Measurements from ENCODE around the gene GFPT2. TPM values are rescaled to one million over a fixed set of nuclear protein-coding genes. Genes with fewer than 3 reads are reported as not detected.

The GFPT2 gene
- total RNA-seq, 5 donors from 2014 or later (not counting 1 experiment from before 2014, with no cell fraction given): 1.6 to 3.6 (median 2.0) TPM

- Histone ChIP-seq H3K27ac (ENCODE audit: low read length) (no peak overlapping the region), H3K27me3 (replicated peaks in 1 of 2; ENCODE audit: control insufficient read depth in 2 of 2, extremely low read depth in 1 of 2, insufficient read depth in 2 of 2, low read length in 1 of 2) (peaks cover 2 to 48% of the 10 kb centered on the region in 2 experiments), H3K9me3 (no peaks in the 10 kb centered on the region), H3K36me3 (ENCODE audit: control insufficient read depth in 2 of 2, extremely low read depth in 1 of 2, insufficient read depth in 1 of 2, low read length in 1 of 2) (no peaks in the 10 kb centered on the region), H3K4me3 (ENCODE audit: control insufficient read depth in 1 of 2, extremely low read depth in 1 of 2, low read length in 1 of 2) (no peak overlapping the region), H3K4me1 (ENCODE audit: control insufficient read depth in 1 of 2, extremely low read depth in 1 of 2, insufficient read depth in 2 of 2, low read length in 2 of 2) (no peaks in the 10 kb centered on the region)
- H3K27ac Mint-ChIP-seq: no peak overlapping the region
- CTCF ChIA-PET: interaction anchor here in 1 of 2 donors (0.9 kb wide), 1 partner anchor 12 kb away, joined by 3 read pairs; no protein-coding TSS in a partner anchor
- H3K9me3 Mint-ChIP-seq: no peaks in the 10 kb centered on the region
- H3K4me3 Mint-ChIP-seq: no peak overlapping the region
- no peaks in the 10 kb centered on the region for H3K4me1 Mint-ChIP-seq
- WGBS (ENCODE audit: insufficient coverage): 88% methylated on average over 13 of the region's 34 CpGs
- POLR2A ChIA-PET: no interaction called here
- H3K36me3 Mint-ChIP-seq: no peaks in the 10 kb centered on the region
- peaks cover 19 to 42% of the 10 kb centered on the region in 2 donors for H3K27me3 Mint-ChIP-seq
- DNase-seq: no peak
- no peak for ATAC-seq (replicated peaks in 1 of 4)
Measured at GRCh38 chr5:180336234-180337020, 16.7 kb downstream of the GFPT2 start.

- no peak overlapping the region for H3K4me3 ChIP-seq (ENCODE audit: control insufficient read depth in 1 of 2, extremely low read depth in 1 of 2, low read length in 1 of 2)
- ATAC-seq (replicated peaks in 1 of 4) (no peak), DNase-seq (no peak)
- H3K27me3 Mint-ChIP-seq: peaks cover 23 to 47% of the 10 kb centered on the region in 2 donors
- WGBS (ENCODE audit: insufficient coverage): 84% methylated on average over 14 of the region's 19 CpGs
- no peaks in the 10 kb centered on the region for H3K4me1 Mint-ChIP-seq
- ChIA-PET CTCF (interaction anchor here in 1 of 2 donors (0.9 kb wide), 1 partner anchor 12 kb away, joined by 3 read pairs; no protein-coding TSS in a partner anchor), POLR2A (no interaction called here)
- H3K27ac ChIP-seq (ENCODE audit: low read length): no peak overlapping the region
- H3K9me3 ChIP-seq: no peaks in the 10 kb centered on the region
- no peaks in the 10 kb centered on the region for H3K4me1 ChIP-seq (ENCODE audit: control insufficient read depth in 1 of 2, extremely low read depth in 1 of 2, insufficient read depth in 2 of 2, low read length in 2 of 2)
- H3K36me3 ChIP-seq (ENCODE audit: control insufficient read depth in 2 of 2, extremely low read depth in 1 of 2, insufficient read depth in 1 of 2, low read length in 1 of 2): no peaks in the 10 kb centered on the region
- no peak overlapping the region for H3K27ac Mint-ChIP-seq
- no peaks in the 10 kb centered on the region for H3K9me3 Mint-ChIP-seq
- H3K36me3 Mint-ChIP-seq: no peaks in the 10 kb centered on the region
- no peak overlapping the region for H3K4me3 Mint-ChIP-seq
- H3K27me3 ChIP-seq (replicated peaks in 1 of 2; ENCODE audit: control insufficient read depth in 2 of 2, extremely low read depth in 1 of 2, insufficient read depth in 2 of 2, low read length in 1 of 2): peaks cover 2 to 48% of the 10 kb centered on the region in 2 experiments
Measured at GRCh38 chr5:180335614-180336233, 17.4 kb downstream of the GFPT2 start.

GRCh38 chr5:180334751-180335613 lies 18.2 kb downstream of the GFPT2 start:
- Histone ChIP-seq H3K27me3 (replicated peaks in 1 of 2; ENCODE audit: control insufficient read depth in 2 of 2, extremely low read depth in 1 of 2, insufficient read depth in 2 of 2, low read length in 1 of 2) (peaks cover 2 to 48% of the 10 kb centered on the region in 2 experiments), H3K9me3 (no peaks in the 10 kb centered on the region), H3K4me3 (ENCODE audit: control insufficient read depth in 1 of 2, extremely low read depth in 1 of 2, low read length in 1 of 2) (no peak overlapping the region), H3K27ac (ENCODE audit: low read length) (no peak overlapping the region), H3K36me3 (ENCODE audit: control insufficient read depth in 2 of 2, extremely low read depth in 1 of 2, insufficient read depth in 1 of 2, low read length in 1 of 2) (no peaks in the 10 kb centered on the region), H3K4me1 (ENCODE audit: control insufficient read depth in 1 of 2, extremely low read depth in 1 of 2, insufficient read depth in 2 of 2, low read length in 2 of 2) (no peaks in the 10 kb centered on the region)
- Mint-ChIP-seq H3K4me3 (no peak overlapping the region), H3K27me3 (peaks cover 24 to 47% of the 10 kb centered on the region in 2 donors), H3K36me3 (no peaks in the 10 kb centered on the region), H3K27ac (no peak overlapping the region), H3K4me1 (no peaks in the 10 kb centered on the region), H3K9me3 (no peaks in the 10 kb centered on the region)
- ATAC-seq (replicated peaks in 1 of 4): no peak
- ChIA-PET CTCF (no interaction called here), POLR2A (no interaction called here)
- no peak for DNase-seq
- WGBS (ENCODE audit: insufficient coverage): 77% methylated on average over 15 of the region's 15 CpGs

GRCh38 chr5:180334176-180334575 lies 19.0 kb downstream of the GFPT2 start:
- Mint-ChIP-seq H3K27me3 (peaks cover 26 to 41% of the 10 kb centered on the region in 2 donors), H3K9me3 (no peaks in the 10 kb centered on the region), H3K27ac (no peak overlapping the region), H3K36me3 (no peaks in the 10 kb centered on the region), H3K4me3 (no peak overlapping the region), H3K4me1 (no peaks in the 10 kb centered on the region)
- Histone ChIP-seq H3K4me1 (ENCODE audit: control insufficient read depth in 1 of 2, extremely low read depth in 1 of 2, insufficient read depth in 2 of 2, low read length in 2 of 2) (no peaks in the 10 kb centered on the region), H3K4me3 (ENCODE audit: control insufficient read depth in 1 of 2, extremely low read depth in 1 of 2, low read length in 1 of 2) (no peak overlapping the region), H3K27me3 (replicated peaks in 1 of 2; ENCODE audit: control insufficient read depth in 2 of 2, extremely low read depth in 1 of 2, insufficient read depth in 2 of 2, low read length in 1 of 2) (peaks cover 2 to 48% of the 10 kb centered on the region in 2 experiments), H3K27ac (ENCODE audit: low read length) (no peak overlapping the region), H3K9me3 (no peaks in the 10 kb centered on the region), H3K36me3 (ENCODE audit: control insufficient read depth in 2 of 2, extremely low read depth in 1 of 2, insufficient read depth in 1 of 2, low read length in 1 of 2) (no peaks in the 10 kb centered on the region)
- 79% methylated on average over 4 of the region's 6 CpGs for WGBS (ENCODE audit: insufficient coverage)
- POLR2A ChIA-PET: no interaction called here
- ATAC-seq (replicated peaks in 1 of 4): no peak
- CTCF ChIA-PET: no interaction called here
- no peak for DNase-seq

DNA sequence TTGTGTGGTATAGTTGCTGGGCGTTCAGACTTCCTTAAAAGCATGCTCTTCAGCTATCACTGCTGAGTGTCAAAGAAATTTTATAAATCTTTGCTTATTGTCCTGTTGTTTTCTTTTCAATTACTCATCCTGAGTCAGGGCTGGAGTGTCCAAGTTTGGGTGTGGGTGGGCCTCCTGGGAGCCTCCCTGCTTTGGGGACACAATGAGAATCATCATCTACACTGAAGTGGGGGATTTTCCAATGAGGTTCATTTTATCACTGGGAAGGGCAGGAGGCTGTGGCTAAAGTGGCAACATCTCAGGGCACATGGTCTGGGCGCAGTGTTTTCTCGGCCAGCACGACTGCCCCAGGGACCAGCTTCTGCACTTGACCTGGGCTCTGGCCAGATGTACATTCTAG lies 19.5 kb downstream of the GFPT2 start:
- 95% methylated on average over 3 of the region's 4 CpGs for WGBS (ENCODE audit: insufficient coverage)
- H3K27me3 ChIP-seq (replicated peaks in 1 of 2; ENCODE audit: control insufficient read depth in 2 of 2, extremely low read depth in 1 of 2, insufficient read depth in 2 of 2, low read length in 1 of 2): peaks cover 2 to 45% of the 10 kb centered on the region in 2 experiments
- peaks cover 0 to 2% (median 0%) of the 10 kb centered on the region in 3 donors for H3K4me1 Mint-ChIP-seq
- no peaks in the 10 kb centered on the region for H3K9me3 ChIP-seq
- peaks cover 26 to 41% of the 10 kb centered on the region in 2 donors for H3K27me3 Mint-ChIP-seq
- H3K27ac Mint-ChIP-seq: no peak overlapping the region
- H3K4me1 ChIP-seq (ENCODE audit: control insufficient read depth in 1 of 2, extremely low read depth in 1 of 2, insufficient read depth in 2 of 2, low read length in 2 of 2): peaks cover 0 to 1% of the 10 kb centered on the region in 2 experiments
- ChIA-PET POLR2A (no interaction called here), CTCF (no interaction called here)
- no peak overlapping the region for H3K4me3 Mint-ChIP-seq
- no peaks in the 10 kb centered on the region for H3K9me3 Mint-ChIP-seq
- H3K4me3 ChIP-seq (ENCODE audit: control insufficient read depth in 1 of 2, extremely low read depth in 1 of 2, low read length in 1 of 2): no peak overlapping the region
- DNase-seq (no peak), ATAC-seq (replicated peaks in 1 of 4) (no peak)
- no peak overlapping the region for H3K27ac ChIP-seq (ENCODE audit: low read length)
- H3K36me3 Mint-ChIP-seq: no peaks in the 10 kb centered on the region
- no peaks in the 10 kb centered on the region for H3K36me3 ChIP-seq (ENCODE audit: control insufficient read depth in 2 of 2, extremely low read depth in 1 of 2, insufficient read depth in 1 of 2, low read length in 1 of 2)

DNA sequence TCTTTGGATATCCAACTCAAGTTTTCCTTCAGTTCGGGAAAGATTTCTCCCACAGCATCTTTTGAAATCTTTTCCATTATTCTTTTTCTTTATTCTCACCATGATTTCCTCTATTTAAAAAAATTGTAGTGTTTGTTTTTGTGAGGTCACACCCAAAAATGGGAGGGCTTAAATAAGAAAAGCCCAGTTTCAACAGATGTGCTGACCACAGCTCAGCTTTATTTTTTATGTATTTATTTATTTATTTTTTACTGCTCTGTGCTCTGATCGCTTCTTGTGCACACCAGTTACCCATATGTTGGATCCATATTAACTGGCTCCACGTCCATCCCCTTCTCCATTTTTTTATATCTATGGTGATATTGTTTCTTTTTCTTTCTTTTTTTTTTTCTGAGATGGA lies 20.3 kb downstream of the GFPT2 start:
- no CpG with 5 or more reads among the region's 3 CpGs for WGBS (ENCODE audit: insufficient coverage)
- Histone ChIP-seq H3K9me3 (no peaks in the 10 kb centered on the region), H3K36me3 (ENCODE audit: control insufficient read depth in 2 of 2, extremely low read depth in 1 of 2, insufficient read depth in 1 of 2, low read length in 1 of 2) (no peaks in the 10 kb centered on the region), H3K4me3 (ENCODE audit: control insufficient read depth in 1 of 2, extremely low read depth in 1 of 2, low read length in 1 of 2) (no peak overlapping the region), H3K27ac (ENCODE audit: low read length) (no peak overlapping the region), H3K27me3 (replicated peaks in 1 of 2; ENCODE audit: control insufficient read depth in 2 of 2, extremely low read depth in 1 of 2, insufficient read depth in 2 of 2, low read length in 1 of 2) (peaks cover 2 to 46% of the 10 kb centered on the region in 2 experiments), H3K4me1 (ENCODE audit: control insufficient read depth in 1 of 2, extremely low read depth in 1 of 2, insufficient read depth in 2 of 2, low read length in 2 of 2) (peaks cover 0 to 5% of the 10 kb centered on the region in 2 experiments)
- no peak for DNase-seq
- H3K4me1 Mint-ChIP-seq: peaks cover 0 to 2% (median 0%) of the 10 kb centered on the region in 3 donors
- POLR2A ChIA-PET: no interaction called here
- no peaks in the 10 kb centered on the region for H3K9me3 Mint-ChIP-seq
- ATAC-seq (replicated peaks in 1 of 4): no peak
- no peak overlapping the region for H3K4me3 Mint-ChIP-seq
- H3K27me3 Mint-ChIP-seq: peaks cover 26 to 38% of the 10 kb centered on the region in 2 donors
- H3K36me3 Mint-ChIP-seq: no peaks in the 10 kb centered on the region
- CTCF ChIA-PET: no interaction called here
- no peak overlapping the region for H3K27ac Mint-ChIP-seq

Measured in T-cell (primary cell).